GM18868 (cell line): Measurements from ENCODE around the gene ARHGAP18.

Experiments
- ATAC-seq: cut with Tn5 transposase; IDR thresholded peaks from one replicate; pipeline ENCODE4 v1.9.1; 2021; ENCODE audit warnings: mild to moderate bottlenecking, moderate library complexity; ENCODE audit not compliant: unreplicated experiment

ARHGAP18 gene

DNA sequence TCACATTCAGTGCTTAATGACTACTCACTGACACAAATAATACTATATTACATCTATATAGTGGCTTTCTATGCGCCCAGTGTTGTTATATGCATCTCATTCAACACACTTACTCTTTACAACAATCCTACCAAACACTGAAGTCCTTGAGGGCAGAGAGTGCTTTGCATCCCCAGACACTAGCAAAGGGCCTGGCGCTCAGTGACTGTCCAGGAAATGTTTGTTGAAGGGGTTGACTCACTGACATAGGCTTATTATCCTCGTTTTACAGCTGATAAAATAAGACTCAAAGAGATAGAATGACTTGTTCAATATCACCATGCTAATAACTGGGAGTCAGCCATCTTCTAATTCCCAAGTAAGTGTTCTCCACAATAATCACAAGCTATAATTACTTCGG, 163.3 kb downstream of the ARHGAP18 start:
- ATAC-seq = no peak

DNA sequence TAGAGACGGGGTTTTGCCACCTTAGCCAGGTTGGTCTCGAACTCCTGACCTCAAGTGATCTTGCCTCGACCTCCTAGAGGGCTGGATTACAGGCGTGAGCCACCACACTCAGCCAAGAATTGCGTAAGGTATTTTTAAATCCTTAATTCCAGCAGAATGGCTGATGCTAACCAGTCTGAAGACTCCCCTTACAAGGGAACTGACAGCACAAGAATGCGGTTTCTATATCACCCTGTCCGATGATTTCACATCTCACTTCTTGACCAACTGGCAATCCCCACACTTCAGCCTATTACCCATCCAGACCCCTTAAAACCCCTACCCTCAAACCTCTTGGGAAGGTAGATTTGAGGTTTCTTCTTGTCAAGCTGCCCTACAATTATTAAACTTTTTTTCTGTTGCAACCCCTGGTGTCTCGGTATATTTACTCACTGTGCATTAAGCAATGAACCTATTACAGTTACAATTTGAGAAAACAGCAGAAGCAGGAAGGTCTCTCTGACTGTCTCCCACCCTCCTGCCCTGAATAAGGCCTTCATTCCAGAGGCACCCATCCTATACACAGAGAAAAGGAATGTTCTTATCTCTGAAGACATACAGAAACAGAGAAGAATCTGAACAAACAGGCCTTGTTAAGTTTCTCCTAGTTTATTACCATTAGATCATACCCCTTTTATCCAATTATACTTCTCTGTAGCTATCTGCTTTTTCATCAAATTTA, 164.9 kb downstream of the ARHGAP18 start:
- no peak for ATAC-seq

DNA sequence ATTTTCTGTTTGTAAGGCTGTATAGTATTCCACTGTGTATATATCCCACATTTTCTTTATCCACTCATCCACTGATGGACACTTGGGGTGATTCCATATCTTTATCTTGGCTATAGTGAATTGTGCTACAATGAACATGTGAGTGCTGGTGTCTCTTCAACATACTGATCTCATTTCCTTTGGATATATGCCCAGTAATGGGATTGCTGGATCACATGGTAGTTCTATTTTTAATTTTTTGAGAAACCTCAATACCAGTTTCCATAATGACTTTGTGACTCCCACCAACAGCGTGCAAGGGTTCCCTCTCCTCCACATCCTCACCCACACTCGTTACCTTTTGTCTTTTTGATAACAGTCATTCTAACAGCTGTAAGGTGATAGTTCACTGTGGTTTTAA, 166.0 kb downstream of the ARHGAP18 start:
- no peak for ATAC-seq

DNA sequence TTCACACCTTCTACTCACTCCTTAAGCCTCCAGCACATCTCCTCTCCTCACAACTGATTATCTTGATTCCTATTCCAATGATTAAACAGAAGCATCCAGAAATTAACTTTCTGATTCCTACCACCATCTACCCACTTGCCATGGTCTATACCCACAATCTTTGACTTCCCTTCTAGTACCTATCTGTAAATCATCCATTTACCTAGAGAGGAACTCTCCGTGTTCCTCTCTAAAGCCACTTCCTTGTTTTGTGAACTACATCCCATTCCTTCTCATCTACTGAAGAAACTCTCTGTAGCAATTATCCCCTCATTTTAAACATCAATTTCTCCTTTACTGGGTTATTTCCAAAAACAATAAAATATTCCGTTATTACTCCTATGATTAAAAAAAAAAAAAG, 167.3 kb downstream of the ARHGAP18 start:
- ATAC-seq = no peak

DNA sequence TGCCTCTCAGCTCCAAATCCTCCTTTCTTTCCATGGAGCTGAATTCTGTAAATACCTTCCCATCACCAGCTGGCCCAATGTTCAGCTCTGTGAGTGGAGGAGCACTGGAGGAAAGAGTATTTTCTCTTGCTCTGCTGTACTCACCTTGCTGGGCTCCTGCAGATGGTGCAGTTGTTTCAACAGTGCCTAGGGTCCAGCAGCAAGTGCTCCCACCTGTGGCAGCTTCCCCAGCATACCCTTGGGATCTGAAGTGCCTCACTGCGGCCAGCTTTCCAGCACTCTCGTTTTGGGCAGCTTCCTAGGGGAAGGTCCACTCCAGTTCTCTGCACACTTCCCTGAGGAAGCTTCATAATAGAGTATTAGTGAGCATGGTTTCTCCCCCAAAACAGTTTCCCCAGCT, 170.9 kb downstream of the ARHGAP18 start:
- ATAC-seq = no peak

DNA sequence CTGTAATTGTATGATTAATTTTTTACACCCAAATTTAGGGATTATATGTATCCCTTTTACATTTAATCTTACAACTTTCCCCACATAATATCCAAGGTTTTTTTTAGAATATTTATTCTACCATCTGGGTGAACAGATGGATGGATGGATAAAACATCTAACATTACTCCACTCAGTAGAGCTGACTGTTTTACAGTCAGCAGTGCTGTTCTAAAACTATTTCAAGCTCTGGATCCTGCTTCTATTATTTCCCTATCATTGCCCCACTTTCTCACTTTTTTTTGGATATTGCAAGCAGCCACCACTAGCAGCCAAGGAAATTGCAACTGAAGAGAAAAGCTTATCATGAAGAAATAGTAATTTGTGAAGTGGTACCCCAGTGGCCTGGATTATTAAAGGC, 173.7 kb downstream of the ARHGAP18 start:
- ATAC-seq = no peak

DNA sequence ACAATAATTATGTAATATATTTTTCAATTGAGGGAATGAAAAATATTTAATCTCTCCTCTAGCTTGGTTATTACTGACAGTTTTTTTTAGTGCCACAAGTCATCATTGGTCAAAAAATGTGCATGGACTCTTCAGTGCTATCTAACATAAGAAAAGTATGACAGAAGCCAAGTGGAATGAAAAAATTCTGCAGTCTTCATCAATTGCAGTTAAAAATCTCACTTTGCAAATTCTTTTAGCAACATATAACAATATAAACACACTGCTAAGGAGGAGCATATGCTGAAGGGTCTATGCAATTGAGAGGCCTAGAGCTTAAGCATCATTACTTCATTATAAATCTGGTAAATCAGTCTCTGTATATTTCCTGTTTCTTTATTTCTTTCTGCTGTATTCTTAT, 175.1 kb downstream of the ARHGAP18 start:
- ATAC-seq = no peak
